RWPE2 (cell line): ENCODE results near the gene LCORL.
"Not testable (repeated sequence)": the region's sequence is repeated elsewhere in the genome, so short reads cannot be mapped to it uniquely, and the experiment has no call there.

ENCODE experiments used
- ATAC-seq: fragments of 200-7000 bp; cut with Tn5 transposase; 3 replicates; pipeline ENCODE4 v1.9.1; 2021; ENCODE audit warnings: low read depth
- DNase-seq: peaks from one replicate; pipeline ENCODE4 v3.0.0-alpha.2; 2020; ENCODE audit warnings: low spot score
- H3K27ac ChIP-seq: fragments of 450-650 bp; 2 replicates; pipeline ENCODE4 v1.5.1; 2017; ENCODE audit warnings: mild to moderate bottlenecking; ENCODE audit not compliant: poor library complexity, severe bottlenecking
- H3K27me3 ChIP-seq: fragments of 250-450 bp; sonication (Bioruptor Pico); 2 replicates; pipeline ENCODE4 v1.5.1; 2021; ENCODE audit warnings: mild to moderate bottlenecking, moderate library complexity; ENCODE audit not compliant: insufficient read depth, poor library complexity, severe bottlenecking
- H3K36me3 ChIP-seq: fragments of 250-450 bp; sonication (Bioruptor Pico); 2 replicates; pipeline ENCODE4 v1.5.1; 2020; ENCODE audit warnings: low read depth, mild to moderate bottlenecking, moderate library complexity
- H3K4me1 ChIP-seq: fragments of 250-450 bp; sonication (Bioruptor Pico); 2 replicates; pipeline ENCODE4 v1.5.1; 2021; ENCODE audit warnings: mild to moderate bottlenecking, moderate library complexity; ENCODE audit not compliant: insufficient read depth, poor library complexity, severe bottlenecking
- H3K4me3 ChIP-seq: fragments of 250-450 bp; sonication (Bioruptor Pico); 2 replicates; pipeline ENCODE4 v1.5.1; 2021; ENCODE audit warnings: mild to moderate bottlenecking, moderate library complexity; ENCODE audit not compliant: severe bottlenecking
- H3K9me3 ChIP-seq: fragments of 250-450 bp; sonication (Bioruptor Pico); 2 replicates; pipeline ENCODE4 v1.5.1; 2021; ENCODE audit warnings: mild to moderate bottlenecking, moderate library complexity; ENCODE audit not compliant: severe bottlenecking
- CTCF ChIP-seq: fragments of 450-650 bp; IDR thresholded peaks from one replicate; pipeline ENCODE4 v1.5.1; 2017; ENCODE audit warnings: mild to moderate bottlenecking, moderate library complexity; ENCODE audit not compliant: poor library complexity, severe bottlenecking

Gene LCORL

GRCh38 chr4:18012134-18012806, 9.3 kb downstream of the LCORL start:
- TF ChIP-seq CTCF: no peak
- Histone ChIP-seq H3K4me1 (peaks cover 3% of the 10 kb centered on the region), H3K36me3 (no peaks in the 10 kb centered on the region), H3K27me3 (no peaks in the 10 kb centered on the region), H3K4me3 (no peak overlapping the region), H3K9me3 (no peaks in the 10 kb centered on the region), H3K27ac (no peak overlapping the region)
- ATAC-seq (no peak), DNase-seq (no peak)

GRCh38 chr4:18007625-18008024, 13.9 kb downstream of the LCORL start:
- no peak overlapping the region for H3K4me3 ChIP-seq
- H3K36me3 ChIP-seq: no peaks in the 10 kb centered on the region
- ATAC-seq (no peak), DNase-seq (no peak)
- no peak for TF ChIP-seq CTCF
- H3K27ac ChIP-seq: no peak overlapping the region
- no peaks in the 10 kb centered on the region for H3K4me1 ChIP-seq
- H3K27me3 ChIP-seq: no peaks in the 10 kb centered on the region
- H3K9me3 ChIP-seq: no peaks in the 10 kb centered on the region

- not testable (repeated sequence) for DNase-seq, H3K27ac ChIP-seq
These were observed 15.1 kb downstream of the LCORL start for GRCh38 chr4:18006432-18006831.

GRCh38 chr4:17997129-17997528, 24.4 kb downstream of the LCORL start:
- ATAC-seq: peak; percentile 29; the same call in 2 of the 3 replicates
- DNase-seq: no peak
- H3K9me3 ChIP-seq: peaks cover 3% of the 10 kb centered on the region
- no peak overlapping the region for H3K27ac ChIP-seq
- no peaks in the 10 kb centered on the region for H3K36me3 ChIP-seq
- peaks cover 2% of the 10 kb centered on the region for H3K4me1 ChIP-seq
- H3K4me3 ChIP-seq: no peak overlapping the region
- no peaks in the 10 kb centered on the region for H3K27me3 ChIP-seq
- TF ChIP-seq CTCF: no peak

More at GRCh38 chr4:18006432-18006831, 15.1 kb downstream of the LCORL start:
- not testable (repeated sequence) for H3K27me3 ChIP-seq, H3K4me3 ChIP-seq, ATAC-seq, H3K36me3 ChIP-seq, H3K9me3 ChIP-seq, H3K4me1 ChIP-seq

GRCh38 chr4:17995165-17995564, 26.4 kb downstream of the LCORL start:
- H3K9me3 ChIP-seq: peaks cover under 1% of the 10 kb centered on the region
- no peak overlapping the region for H3K27ac ChIP-seq
- H3K27me3 ChIP-seq: no peaks in the 10 kb centered on the region
- ATAC-seq (no peak), DNase-seq (no peak)
- no peaks in the 10 kb centered on the region for H3K36me3 ChIP-seq
- peaks cover 2% of the 10 kb centered on the region for H3K4me1 ChIP-seq
- no peak for TF ChIP-seq CTCF
- H3K4me3 ChIP-seq: no peak overlapping the region
